A549 treated with Hydrocortisone at 1 μM for 4 hours (cell line): ENCODE measurements around the gene ATF6B. TPM values are rescaled to one million over a fixed set of nuclear protein-coding genes. Genes with fewer than 3 reads are reported as not detected.

Experiments used
- total RNA-seq: library from RNA; stranded (reverse); fragments of 200-300 nt; extraction: Qiagen RNA extraction; gene quantifications from 5 replicates; pipeline ENCODE4 v1.2.3, GENCODE V29; 2022

ATF6B gene
- 31.1 to 34.2 TPM (median 32.9 TPM) in 5 replicates for total RNA-seq

DNA sequence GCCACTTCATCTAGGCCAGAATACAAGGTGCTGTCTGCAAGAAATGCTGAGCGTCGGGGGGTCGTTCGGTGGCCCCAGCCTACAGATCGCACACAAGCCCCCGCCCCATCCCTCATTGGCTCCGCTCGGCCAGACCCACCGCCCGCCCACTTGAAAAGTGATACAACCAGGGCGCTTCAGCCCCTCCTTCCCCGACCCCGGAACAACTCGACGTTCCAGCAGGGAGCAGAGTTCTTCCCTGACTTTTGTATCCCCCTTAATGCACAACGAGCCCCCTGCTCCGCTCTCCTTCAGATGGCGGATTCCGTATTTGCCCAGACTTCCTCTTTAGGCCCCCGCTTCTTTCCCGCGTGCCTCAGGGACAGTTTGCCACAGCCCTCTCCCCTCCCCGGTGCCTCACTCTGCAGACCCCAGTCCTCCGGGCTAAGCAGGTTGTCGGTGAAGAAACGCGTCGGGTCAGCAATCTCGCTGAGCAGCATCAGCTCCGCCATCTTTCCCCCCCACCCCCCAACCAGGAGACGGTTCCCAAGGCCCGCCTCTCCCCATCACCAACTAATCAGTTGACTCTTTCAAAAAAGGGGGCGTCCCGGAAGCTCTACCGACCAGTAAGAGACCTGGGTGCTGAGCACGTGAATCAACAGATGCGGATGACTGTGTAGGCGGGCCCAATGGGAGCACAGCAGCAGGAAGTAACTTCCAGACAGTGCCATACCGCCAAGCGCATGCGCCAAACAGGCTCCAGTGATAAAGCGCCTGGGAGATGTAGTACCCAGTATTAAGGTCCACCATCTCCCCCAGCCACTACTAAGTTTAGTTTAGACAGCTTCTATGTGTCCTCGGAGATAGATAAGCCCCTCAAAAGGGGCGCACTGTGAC is at the start of gene ATF6B:
TSS of gene ATF6B (minus strand) at position 530 of the 876 bp plus-strand sequence. CDS start at position 491, 39 bp downstream.

DNA sequence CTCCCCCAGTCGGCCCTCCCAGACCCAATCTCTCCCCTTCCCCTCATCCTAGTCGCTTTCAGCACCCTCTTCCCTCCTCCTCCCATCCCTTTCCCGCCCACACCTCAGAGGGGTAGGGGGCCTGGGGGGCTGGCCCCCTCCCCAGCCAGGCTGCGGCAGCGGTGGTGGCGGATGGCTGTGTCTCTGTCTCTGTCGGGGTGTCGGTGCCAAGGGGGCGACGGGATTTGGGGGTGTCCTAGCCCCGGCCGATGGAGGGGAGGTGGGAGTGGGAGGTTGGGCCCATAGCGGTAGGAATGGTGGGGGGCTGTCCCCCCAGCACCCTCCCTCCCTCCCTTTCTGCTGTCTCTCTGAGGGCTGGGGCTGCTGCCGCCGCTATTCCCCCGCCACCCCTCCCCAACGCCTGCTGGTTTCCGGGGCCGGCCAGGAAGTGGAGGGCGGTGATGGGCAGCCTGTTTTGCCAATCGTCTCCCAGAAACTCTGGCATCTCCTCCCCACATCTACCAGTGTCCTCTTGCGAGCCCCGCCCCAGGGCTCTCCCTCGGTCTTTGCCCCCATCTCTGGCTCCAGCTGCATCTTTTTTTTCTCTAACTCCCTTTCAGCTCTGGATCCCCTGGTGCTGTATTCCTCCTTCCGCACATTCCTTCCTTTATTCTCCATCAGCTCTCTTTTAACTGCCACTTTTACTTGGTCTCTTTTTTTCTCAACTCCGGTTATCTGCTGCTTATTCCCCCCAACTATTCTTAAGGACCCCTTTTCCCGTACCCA is 47.8 kb upstream of the ATF6B start, which contains the start of gene AGPAT1:
TSS of gene AGPAT1 (minus strand) at position 374 of the 765 bp plus-strand sequence. CDS start 4,588 bp downstream, outside the sequence.

DNA sequence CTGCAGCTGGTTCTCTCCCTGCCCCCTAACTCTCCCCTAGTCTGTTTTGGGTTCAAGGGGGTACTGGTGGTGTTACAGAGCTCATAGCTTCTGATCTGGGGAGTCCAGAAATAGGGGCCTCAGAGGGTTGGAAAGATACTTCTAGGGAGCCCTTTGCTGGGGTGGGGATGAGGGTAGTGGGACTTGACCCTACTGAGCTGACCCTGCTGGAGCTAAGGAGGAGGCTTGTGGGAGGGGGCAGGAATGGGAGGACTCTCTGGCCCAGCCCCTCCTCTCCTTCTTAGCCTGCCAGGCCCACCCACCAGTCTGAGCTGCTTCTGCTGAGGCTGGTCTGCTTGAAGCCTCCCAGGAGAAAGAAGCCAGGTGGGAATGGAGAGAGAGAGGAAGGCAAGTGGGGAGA is 36.2 kb upstream of the ATF6B start, which contains the start of gene EGFL8:
TSS of gene EGFL8 (plus strand) at position 301 of the 400 bp plus-strand sequence. CDS start 1,571 bp downstream, outside the sequence.

DNA sequence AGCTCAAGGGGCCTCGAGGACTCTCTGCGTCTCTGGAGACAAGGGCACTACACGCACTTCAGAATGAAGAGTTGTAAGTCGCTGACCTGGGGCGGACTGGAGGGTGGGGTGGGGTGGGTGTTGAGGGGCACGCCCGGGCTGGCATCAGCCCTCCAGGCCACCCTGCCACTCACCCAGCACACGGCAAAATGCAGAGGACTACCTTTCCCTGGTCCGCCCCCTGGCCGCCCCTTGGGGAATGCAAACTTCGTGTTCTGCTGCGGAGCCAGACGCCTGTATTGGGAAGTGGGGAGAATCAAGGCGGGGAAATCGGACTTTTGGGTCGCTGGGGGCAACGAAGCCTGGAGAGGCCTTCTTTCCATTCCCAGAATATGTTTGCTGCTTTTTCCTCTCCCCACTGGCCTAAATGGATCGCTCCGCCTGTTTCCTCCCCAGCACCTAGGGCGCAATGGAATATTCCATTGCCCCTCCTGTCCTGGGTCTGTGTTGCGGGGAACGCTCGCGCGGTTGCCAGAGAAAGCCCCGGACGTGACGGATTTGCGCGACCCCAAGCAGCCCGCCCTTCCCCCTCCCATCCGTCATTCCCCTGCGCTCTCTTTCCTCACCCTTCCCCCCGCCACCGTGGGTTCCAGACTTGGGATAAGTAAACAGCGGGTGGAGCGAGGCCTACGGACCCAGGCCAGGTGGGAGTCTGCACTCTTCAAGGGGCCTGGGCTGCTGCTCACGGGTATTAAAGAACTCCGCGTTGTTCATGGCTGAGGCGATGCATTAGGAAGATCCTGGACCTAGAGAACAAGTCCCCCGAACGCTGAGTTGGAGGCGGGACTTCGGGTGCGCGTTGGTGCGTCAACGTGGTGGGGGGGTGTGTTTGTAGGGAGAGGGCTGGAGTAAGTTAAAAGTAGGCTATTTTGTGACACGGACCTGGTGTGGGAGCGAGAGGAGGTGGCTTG is 25.8 kb upstream of the ATF6B start, which contains the start of gene PPT2:
TSS of gene PPT2 (plus strand) at position 578 of the 950 bp plus-strand sequence. CDS start 454 bp downstream, outside the sequence.

DNA sequence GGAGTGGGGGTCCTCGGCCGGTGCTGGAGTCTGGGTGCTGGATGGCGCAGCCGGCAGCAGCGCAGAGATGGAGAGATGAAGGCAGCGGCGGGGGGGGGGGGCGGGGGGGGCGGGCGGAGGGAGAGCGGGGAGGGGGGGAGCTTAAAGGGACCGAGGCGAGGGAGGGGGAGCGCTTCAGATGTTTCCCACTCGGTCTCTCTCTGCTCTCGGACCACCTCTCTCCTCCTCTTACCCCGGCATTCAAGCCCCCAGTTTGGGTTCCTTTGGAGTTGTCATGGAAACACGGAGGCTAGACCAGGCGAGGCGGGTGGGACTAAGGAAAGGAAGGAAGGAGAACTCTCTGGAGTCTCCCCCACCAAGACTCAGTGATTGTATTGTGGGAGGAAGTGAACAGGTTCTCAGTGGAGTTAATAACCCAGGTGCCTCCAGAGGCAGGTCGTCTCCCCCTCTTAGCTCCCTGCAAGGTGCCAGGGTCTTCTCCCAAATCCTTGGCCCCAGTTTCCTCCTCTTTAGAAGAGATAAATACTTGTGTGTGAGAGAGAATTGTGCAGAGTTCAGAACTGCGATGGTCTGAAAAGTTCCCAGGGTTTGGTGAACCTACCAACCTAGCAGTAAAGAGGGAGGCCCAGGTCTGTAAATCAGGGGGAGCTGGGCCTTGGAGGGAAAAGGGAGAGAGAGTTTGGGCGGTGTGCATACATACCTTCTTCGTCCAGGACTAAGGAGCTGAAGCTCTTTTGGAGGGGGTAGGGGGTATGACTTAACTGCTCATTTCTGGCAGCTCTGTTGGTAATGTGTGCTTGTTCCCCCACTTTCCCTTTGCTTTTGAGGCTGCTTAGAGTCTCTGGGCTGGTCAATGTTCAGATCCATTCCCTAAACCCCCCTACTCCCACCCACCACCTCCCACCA is 24.1 kb upstream of the ATF6B start, which contains the start of gene PRRT1:
TSS of gene PRRT1 (minus strand) at position 77 of the 906 bp plus-strand sequence. CDS start 112 bp downstream, outside the sequence.

DNA sequence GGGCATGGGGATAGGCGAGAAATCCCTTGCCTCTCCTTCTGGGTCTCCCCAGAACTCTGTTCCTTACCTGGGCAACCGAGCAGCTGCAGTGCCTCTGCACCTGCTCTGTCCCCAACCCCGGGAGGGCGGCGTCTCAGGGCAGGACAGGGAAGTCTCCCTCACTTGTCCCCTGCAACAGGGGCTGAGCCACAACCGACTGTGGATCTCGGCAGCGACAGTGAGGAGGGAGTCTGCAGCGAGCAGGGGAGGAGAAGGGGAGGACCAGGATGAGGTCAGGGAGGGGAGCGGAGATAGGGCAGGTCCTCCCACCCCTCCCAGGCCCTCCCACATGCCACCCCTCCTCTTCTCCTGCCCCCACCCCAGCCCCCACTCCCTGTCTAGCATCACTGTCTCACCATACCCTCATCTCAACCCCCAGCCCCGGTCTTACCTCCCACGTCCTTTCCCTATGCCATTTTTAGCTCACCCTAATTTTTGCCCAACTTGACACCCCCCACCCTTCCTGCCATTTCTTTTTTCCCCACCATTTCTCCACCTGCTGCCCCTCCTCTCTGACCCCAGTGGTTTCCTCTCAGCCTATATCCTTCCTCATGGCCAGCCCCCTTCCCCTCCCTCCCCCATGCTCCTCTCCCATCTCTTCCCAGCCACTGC is 18.8 kb downstream of the ATF6B start, which contains the start of gene TNXB:
TSS of gene TNXB (minus strand) at position 225 of the 651 bp plus-strand sequence. CDS start 11,140 bp downstream, outside the sequence.

Other genes starting within 250 kb of the ATF6B start
- 0.03 to 0.14 TPM (median 0.06 TPM) in 4 of 5 replicates, not detected in the other for gene SLC44A4, start 249.2 kb downstream of the ATF6B start, total RNA-seq
- gene EHMT2, start 230.5 kb downstream of the ATF6B start, total RNA-seq, result 25.1 to 29.7 TPM (median 26.0 TPM) in 5 replicates
- gene ZBTB12, start 226.2 kb downstream of the ATF6B start, total RNA-seq, result 3.3 to 4.2 TPM (median 3.9 TPM) in 5 replicates
- 0.17 to 0.46 TPM (median 0.38 TPM) in 5 replicates for gene C2, start 200.5 kb downstream of the ATF6B start, total RNA-seq
- 1.7 to 2.3 TPM (median 1.9 TPM) in 5 replicates for gene CFB, start 182.2 kb downstream of the ATF6B start, total RNA-seq
- gene NELFE, start 169.3 kb downstream of the ATF6B start, total RNA-seq, result 73.7 to 87.1 TPM (median 76.9 TPM) in 5 replicates
- 21.3 to 24.7 TPM (median 23.3 TPM) in 5 replicates for gene SKIC2, start 169.1 kb downstream of the ATF6B start, total RNA-seq
- 10.4 to 12.4 TPM (median 11.6 TPM) in 5 replicates for gene DXO, start 156.1 kb downstream of the ATF6B start, total RNA-seq
- 0.79 to 1.5 TPM (median 0.85 TPM) in 5 replicates for gene C4A, start 146.2 kb downstream of the ATF6B start, total RNA-seq
- gene C4B, start 113.5 kb downstream of the ATF6B start, total RNA-seq, result 0.35 to 0.93 TPM (median 0.67 TPM) in 5 replicates
- not detected in 5 replicates for gene CYP21A2, start 89.8 kb downstream of the ATF6B start, total RNA-seq
- 0.32 to 0.66 TPM (median 0.52 TPM) in 5 replicates for gene TNXB, start 18.9 kb downstream of the ATF6B start, total RNA-seq
- 6.2 to 7.1 TPM (median 6.7 TPM) in 5 replicates for gene FKBPL, start 2.0 kb upstream of the ATF6B start, total RNA-seq
- gene PRRT1, start 23.7 kb upstream of the ATF6B start, total RNA-seq, result 0.56 to 1.0 TPM (median 0.63 TPM) in 5 replicates
- gene PPT2, start 25.9 kb upstream of the ATF6B start, total RNA-seq, result 6.9 to 8.9 TPM (median 8.3 TPM) in 5 replicates
- gene EGFL8, start 36.3 kb upstream of the ATF6B start, total RNA-seq, result 0.69 to 2.5 TPM (median 1.8 TPM) in 5 replicates
- gene AGPAT1, start 47.8 kb upstream of the ATF6B start, total RNA-seq, result 38.0 to 40.4 TPM (median 39.4 TPM) in 5 replicates
- gene RNF5, start 50.2 kb upstream of the ATF6B start, total RNA-seq, result 34.1 to 48.8 TPM (median 44.7 TPM) in 5 replicates
- gene AGER, start 56.0 kb upstream of the ATF6B start, total RNA-seq, result 1.2 to 2.3 TPM (median 1.6 TPM) in 5 replicates
- 13.5 to 17.2 TPM (median 15.7 TPM) in 5 replicates for gene PBX2, start 62.0 kb upstream of the ATF6B start, total RNA-seq
- gene GPSM3, start 64.4 kb upstream of the ATF6B start, total RNA-seq, result 0.23 to 0.47 TPM (median 0.45 TPM) in 5 replicates
- gene NOTCH4, start 95.8 kb upstream of the ATF6B start, total RNA-seq, result 0.57 to 0.80 TPM (median 0.75 TPM) in 5 replicates
- not detected in 5 replicates for gene TSBP1, start 243.7 kb upstream of the ATF6B start, total RNA-seq